GM23338 (cell line): Measurements from ENCODE around the gene CYB561D2.
"Not testable (repeated sequence)": the region's sequence is repeated elsewhere in the genome, so short reads cannot be mapped to it uniquely, and the experiment has no call there.

Experiments
- CREB1 ChIP-seq: fragments of 250-450 bp; sonication (Bioruptor Pico); IDR thresholded peaks from 2 replicates; pipeline ENCODE4 v1.5.0; 2020; ENCODE audit warnings: low read depth, mild to moderate bottlenecking, moderate library complexity
- CTCF ChIP-seq, 2 experiments: fragments of 200-600 bp in 1 of 2; sonication (generic) in 1 of 2; conservative IDR thresholded peaks; 2 replicates each; pipeline versions ENCODE4 v1.5.1 to v1.6.1; 2016 to 2017; ENCODE audit warnings: antibody characterized with exemption in 2 of 2, low read depth in 2 of 2, mild to moderate bottlenecking in 2 of 2, moderate library complexity in 1 of 2
- EZH2 ChIP-seq: fragments of 200-600 bp; sonication (generic); IDR thresholded peaks from one replicate; pipeline ENCODE4 v1.8.0; 2017; ENCODE audit warnings: antibody characterized with exemption, mild to moderate bottlenecking, low read depth; ENCODE audit not compliant: unreplicated experiment
- EZH2phosphoT487 ChIP-seq: fragments of 200-600 bp; sonication (generic); IDR thresholded peaks from one replicate; pipeline ENCODE4 v1.8.1; 2018; ENCODE audit warnings: antibody characterized with exemption; ENCODE audit not compliant: unreplicated experiment
- JUNB ChIP-seq: IDR thresholded peaks from one replicate; pipeline ENCODE4 v1.6.1; 2016; ENCODE audit warnings: antibody characterized with exemption; ENCODE audit not compliant: unreplicated experiment
- NANOG ChIP-seq: IDR thresholded peaks from 2 replicates; pipeline ENCODE4 v1.6.1; 2016; ENCODE audit warnings: antibody characterized with exemption, borderline replicate concordance
- POLR2AphosphoS5 ChIP-seq: IDR thresholded peaks from 2 replicates; pipeline ENCODE4 v1.6.1; 2016; ENCODE audit warnings: antibody characterized with exemption, low read depth
- STAT1 ChIP-seq: IDR thresholded peaks from one replicate; pipeline ENCODE4 v1.6.1; 2016; ENCODE audit warnings: antibody characterized with exemption; ENCODE audit not compliant: unreplicated experiment
- ZNF114 ChIP-seq: fragments of 250-450 bp; sonication (Bioruptor Pico); IDR thresholded peaks from 2 replicates; pipeline ENCODE4 v1.5.0; 2020; ENCODE audit warnings: mild to moderate bottlenecking, moderate library complexity
- TF ChIP-seq, protein P1 (sequence below): IDR thresholded peaks from one replicate; pipeline ENCODE4 v1.6.1; 2018; ENCODE audit warnings: antibody characterized with exemption; ENCODE audit not compliant: unreplicated experiment

GRCh38 chr3:50312041-50312440, 38.6 kb upstream of the CYB561D2 start:
- not testable (repeated sequence) for TF ChIP-seq CTCF (conservative IDR thresholded peaks at IDR 0.05; ENCODE audit: low read depth in 2 of 2); EZH2; POLR2AphosphoS5; ZNF114 (CRISPR knock-in tag); EZH2phosphoT487; CREB1; NANOG; JUNB; STAT1
- TF ChIP-seq, protein P1, sequence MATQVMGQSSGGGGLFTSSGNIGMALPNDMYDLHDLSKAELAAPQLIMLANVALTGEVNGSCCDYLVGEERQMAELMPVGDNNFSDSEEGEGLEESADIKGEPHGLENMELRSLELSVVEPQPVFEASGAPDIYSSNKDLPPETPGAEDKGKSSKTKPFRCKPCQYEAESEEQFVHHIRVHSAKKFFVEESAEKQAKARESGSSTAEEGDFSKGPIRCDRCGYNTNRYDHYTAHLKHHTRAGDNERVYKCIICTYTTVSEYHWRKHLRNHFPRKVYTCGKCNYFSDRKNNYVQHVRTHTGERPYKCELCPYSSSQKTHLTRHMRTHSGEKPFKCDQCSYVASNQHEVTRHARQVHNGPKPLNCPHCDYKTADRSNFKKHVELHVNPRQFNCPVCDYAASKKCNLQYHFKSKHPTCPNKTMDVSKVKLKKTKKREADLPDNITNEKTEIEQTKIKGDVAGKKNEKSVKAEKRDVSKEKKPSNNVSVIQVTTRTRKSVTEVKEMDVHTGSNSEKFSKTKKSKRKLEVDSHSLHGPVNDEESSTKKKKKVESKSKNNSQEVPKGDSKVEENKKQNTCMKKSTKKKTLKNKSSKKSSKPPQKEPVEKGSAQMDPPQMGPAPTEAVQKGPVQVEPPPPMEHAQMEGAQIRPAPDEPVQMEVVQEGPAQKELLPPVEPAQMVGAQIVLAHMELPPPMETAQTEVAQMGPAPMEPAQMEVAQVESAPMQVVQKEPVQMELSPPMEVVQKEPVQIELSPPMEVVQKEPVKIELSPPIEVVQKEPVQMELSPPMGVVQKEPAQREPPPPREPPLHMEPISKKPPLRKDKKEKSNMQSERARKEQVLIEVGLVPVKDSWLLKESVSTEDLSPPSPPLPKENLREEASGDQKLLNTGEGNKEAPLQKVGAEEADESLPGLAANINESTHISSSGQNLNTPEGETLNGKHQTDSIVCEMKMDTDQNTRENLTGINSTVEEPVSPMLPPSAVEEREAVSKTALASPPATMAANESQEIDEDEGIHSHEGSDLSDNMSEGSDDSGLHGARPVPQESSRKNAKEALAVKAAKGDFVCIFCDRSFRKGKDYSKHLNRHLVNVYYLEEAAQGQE, result not testable (repeated sequence)
